ENCODE data around the gene ZNF366. TPM values are rescaled to one million over a fixed set of nuclear protein-coding genes. Genes with fewer than 3 reads are reported as not detected.

ZNF366 gene
- total RNA-seq, 1 experiment from 2014 or later, result not detected

- Histone ChIP-seq H3K36me3 (ENCODE audit: insufficient read depth, low read length) (no peaks in the 10 kb centered on the region), H3K79me2 (ENCODE audit: low read length) (no peaks in the 10 kb centered on the region), H4K20me1 (ENCODE audit: insufficient read depth, low read depth, low read length) (no peaks in the 10 kb centered on the region), H3K4me2 (ENCODE audit: low read depth, low read length, poor library complexity, severe bottlenecking) (no peak overlapping the region), H3K9ac (ENCODE audit: low read length) (no peak overlapping the region), H3K4me3 (ENCODE audit: low read length) (no peak overlapping the region), H3K9me2 (replicated peaks; ENCODE audit: insufficient read depth, low read length) (no peaks in the 10 kb centered on the region), H3K27ac (ENCODE audit: low read length) (no peak overlapping the region), H3K27me3 (ENCODE audit: low read length) (no peaks in the 10 kb centered on the region), H3K4me1 (ENCODE audit: low read length) (no peaks in the 10 kb centered on the region), H2AFZ (ENCODE audit: low read length) (no peak overlapping the region), H3K9me3 (ENCODE audit: low read length) (no peaks in the 10 kb centered on the region)
- no peak for DNase-seq
Observed at GRCh38 chr5:72434056-72434780, 73.0 kb downstream of the ZNF366 start.

- Histone ChIP-seq H3K9me2 (replicated peaks; ENCODE audit: insufficient read depth, low read length) (no peaks in the 10 kb centered on the region), H3K4me1 (ENCODE audit: low read length) (no peaks in the 10 kb centered on the region), H4K20me1 (ENCODE audit: insufficient read depth, low read depth, low read length) (no peaks in the 10 kb centered on the region), H3K27me3 (ENCODE audit: low read length) (no peaks in the 10 kb centered on the region), H3K27ac (ENCODE audit: low read length) (no peak overlapping the region), H3K4me2 (ENCODE audit: low read depth, low read length, poor library complexity, severe bottlenecking) (no peak overlapping the region), H3K9me3 (ENCODE audit: low read length) (no peaks in the 10 kb centered on the region), H2AFZ (ENCODE audit: low read length) (no peak overlapping the region), H3K9ac (ENCODE audit: low read length) (no peak overlapping the region), H3K36me3 (ENCODE audit: insufficient read depth, low read length) (no peaks in the 10 kb centered on the region), H3K4me3 (ENCODE audit: low read length) (no peak overlapping the region), H3K79me2 (ENCODE audit: low read length) (no peaks in the 10 kb centered on the region)
- no peak for DNase-seq
Observed at GRCh38 chr5:72433522-72433921, 73.7 kb downstream of the ZNF366 start.

GRCh38 chr5:72428669-72429068 is 78.5 kb downstream of the ZNF366 start:
- no peak for DNase-seq

GRCh38 chr5:72427488-72428437 is 79.4 kb downstream of the ZNF366 start:
- H4K20me1 ChIP-seq (ENCODE audit: insufficient read depth, low read depth, low read length), result no peaks in the 10 kb centered on the region
- H3K4me3 ChIP-seq (ENCODE audit: low read length), result no peak overlapping the region
- DNase-seq, result no peak
- no peaks in the 10 kb centered on the region for H3K9me2 ChIP-seq (replicated peaks; ENCODE audit: insufficient read depth, low read length)
- no peaks in the 10 kb centered on the region for H3K36me3 ChIP-seq (ENCODE audit: insufficient read depth, low read length)
- no peaks in the 10 kb centered on the region for H3K4me1 ChIP-seq (ENCODE audit: low read length)
- H3K4me2 ChIP-seq (ENCODE audit: low read depth, low read length, poor library complexity, severe bottlenecking), result no peak overlapping the region
- no peak overlapping the region for H3K9ac ChIP-seq (ENCODE audit: low read length)
- H2AFZ ChIP-seq (ENCODE audit: low read length), result no peak overlapping the region
- no peaks in the 10 kb centered on the region for H3K27me3 ChIP-seq (ENCODE audit: low read length)
- no peak overlapping the region for H3K27ac ChIP-seq (ENCODE audit: low read length)
- no peaks in the 10 kb centered on the region for H3K79me2 ChIP-seq (ENCODE audit: low read length)
- H3K9me3 ChIP-seq (ENCODE audit: low read length), result no peaks in the 10 kb centered on the region

More at GRCh38 chr5:72428669-72429068, 78.5 kb downstream of the ZNF366 start:
- H4K20me1 ChIP-seq (ENCODE audit: insufficient read depth, low read depth, low read length), result no peaks in the 10 kb centered on the region
- H3K4me3 ChIP-seq (ENCODE audit: low read length), result no peak overlapping the region
- no peaks in the 10 kb centered on the region for H3K79me2 ChIP-seq (ENCODE audit: low read length)
- no peaks in the 10 kb centered on the region for H3K4me1 ChIP-seq (ENCODE audit: low read length)
- H3K27ac ChIP-seq (ENCODE audit: low read length), result no peak overlapping the region
- no peak overlapping the region for H3K9ac ChIP-seq (ENCODE audit: low read length)
- H3K36me3 ChIP-seq (ENCODE audit: insufficient read depth, low read length), result no peaks in the 10 kb centered on the region
- no peaks in the 10 kb centered on the region for H3K9me2 ChIP-seq (replicated peaks; ENCODE audit: insufficient read depth, low read length)
- H2AFZ ChIP-seq (ENCODE audit: low read length), result no peak overlapping the region
- H3K27me3 ChIP-seq (ENCODE audit: low read length), result no peaks in the 10 kb centered on the region
- no peaks in the 10 kb centered on the region for H3K9me3 ChIP-seq (ENCODE audit: low read length)
- H3K4me2 ChIP-seq (ENCODE audit: low read depth, low read length, poor library complexity, severe bottlenecking), result no peak overlapping the region

GRCh38 chr5:72427016-72427415 is 80.2 kb downstream of the ZNF366 start:
- no peaks in the 10 kb centered on the region for H3K9me2 ChIP-seq (replicated peaks; ENCODE audit: insufficient read depth, low read length)
- H3K4me2 ChIP-seq (ENCODE audit: low read depth, low read length, poor library complexity, severe bottlenecking), result no peak overlapping the region
- H4K20me1 ChIP-seq (ENCODE audit: insufficient read depth, low read depth, low read length), result no peaks in the 10 kb centered on the region
- H3K79me2 ChIP-seq (ENCODE audit: low read length), result no peaks in the 10 kb centered on the region
- no peak overlapping the region for H2AFZ ChIP-seq (ENCODE audit: low read length)
- no peaks in the 10 kb centered on the region for H3K36me3 ChIP-seq (ENCODE audit: insufficient read depth, low read length)
- H3K4me3 ChIP-seq (ENCODE audit: low read length), result no peak overlapping the region
- no peak overlapping the region for H3K27ac ChIP-seq (ENCODE audit: low read length)
- no peaks in the 10 kb centered on the region for H3K4me1 ChIP-seq (ENCODE audit: low read length)
- no peak for DNase-seq
- no peaks in the 10 kb centered on the region for H3K9me3 ChIP-seq (ENCODE audit: low read length)
- no peak overlapping the region for H3K9ac ChIP-seq (ENCODE audit: low read length)
- no peaks in the 10 kb centered on the region for H3K27me3 ChIP-seq (ENCODE audit: low read length)

GRCh38 chr5:72426019-72426418 is 81.2 kb downstream of the ZNF366 start:
- Histone ChIP-seq H3K4me1 (ENCODE audit: low read length) (no peaks in the 10 kb centered on the region), H3K79me2 (ENCODE audit: low read length) (no peaks in the 10 kb centered on the region), H3K9me3 (ENCODE audit: low read length) (no peaks in the 10 kb centered on the region), H3K9me2 (replicated peaks; ENCODE audit: insufficient read depth, low read length) (no peaks in the 10 kb centered on the region), H3K9ac (ENCODE audit: low read length) (no peak overlapping the region), H4K20me1 (ENCODE audit: insufficient read depth, low read depth, low read length) (no peaks in the 10 kb centered on the region), H3K4me2 (ENCODE audit: low read depth, low read length, poor library complexity, severe bottlenecking) (no peak overlapping the region), H3K4me3 (ENCODE audit: low read length) (no peak overlapping the region), H3K27ac (ENCODE audit: low read length) (no peak overlapping the region), H2AFZ (ENCODE audit: low read length) (no peak overlapping the region), H3K36me3 (ENCODE audit: insufficient read depth, low read length) (no peaks in the 10 kb centered on the region), H3K27me3 (ENCODE audit: low read length) (no peaks in the 10 kb centered on the region)
- no peak for DNase-seq

- H2AFZ ChIP-seq (ENCODE audit: low read length), result no peak overlapping the region
- DNase-seq, result no peak
- no peak overlapping the region for H3K9ac ChIP-seq (ENCODE audit: low read length)
- no peak overlapping the region for H3K4me3 ChIP-seq (ENCODE audit: low read length)
- H3K9me2 ChIP-seq (replicated peaks; ENCODE audit: insufficient read depth, low read length), result no peaks in the 10 kb centered on the region
- H3K36me3 ChIP-seq (ENCODE audit: insufficient read depth, low read length), result no peaks in the 10 kb centered on the region
- H3K27ac ChIP-seq (ENCODE audit: low read length), result no peak overlapping the region
- no peaks in the 10 kb centered on the region for H3K79me2 ChIP-seq (ENCODE audit: low read length)
- H3K9me3 ChIP-seq (ENCODE audit: low read length), result no peaks in the 10 kb centered on the region
- no peak overlapping the region for H3K4me2 ChIP-seq (ENCODE audit: low read depth, low read length, poor library complexity, severe bottlenecking)
- H4K20me1 ChIP-seq (ENCODE audit: insufficient read depth, low read depth, low read length), result no peaks in the 10 kb centered on the region
- no peaks in the 10 kb centered on the region for H3K27me3 ChIP-seq (ENCODE audit: low read length)
- H3K4me1 ChIP-seq (ENCODE audit: low read length), result no peaks in the 10 kb centered on the region
Observed at GRCh38 chr5:72418271-72418670, 88.9 kb downstream of the ZNF366 start.

- Histone ChIP-seq H3K27ac (ENCODE audit: low read length) (no peak overlapping the region), H3K9me3 (ENCODE audit: low read length) (no peaks in the 10 kb centered on the region), H3K4me1 (ENCODE audit: low read length) (no peaks in the 10 kb centered on the region), H3K4me2 (ENCODE audit: low read depth, low read length, poor library complexity, severe bottlenecking) (no peak overlapping the region), H3K36me3 (ENCODE audit: insufficient read depth, low read length) (no peaks in the 10 kb centered on the region), H4K20me1 (ENCODE audit: insufficient read depth, low read depth, low read length) (no peaks in the 10 kb centered on the region), H3K79me2 (ENCODE audit: low read length) (no peaks in the 10 kb centered on the region), H3K9me2 (replicated peaks; ENCODE audit: insufficient read depth, low read length) (no peaks in the 10 kb centered on the region), H3K27me3 (ENCODE audit: low read length) (no peaks in the 10 kb centered on the region), H3K9ac (ENCODE audit: low read length) (no peak overlapping the region), H3K4me3 (ENCODE audit: low read length) (no peak overlapping the region), H2AFZ (ENCODE audit: low read length) (no peak overlapping the region)
- peak; percentile 22 for DNase-seq
Observed at GRCh38 chr5:72417333-72418062, 89.7 kb downstream of the ZNF366 start.

Data from Karpas-422 (cell line).